H1 (cell line): ENCODE data around the gene ANP32B. TPM values are rescaled to one million over a fixed set of nuclear protein-coding genes. Genes with fewer than 3 reads are reported as not detected.

Experiments used
- CTCF ChIA-PET: fragments of 300-600 bp; sonication (Branson Sonifier 250); formaldehyde crosslinking; loops from one replicate; lab custom pipeline; 2021; ENCODE audit not compliant: partially characterized antibody; lab: Charles Lee
- POLR2A ChIA-PET: fragments of 300-600 bp; sonication (Branson Sonifier 250); formaldehyde crosslinking; loops from one replicate; lab custom pipeline; 2021; ENCODE audit warnings: inconsistent platforms; ENCODE audit not compliant: partially characterized antibody; lab: Charles Lee
- DNase-seq, 2 experiments: peaks; one replicate each; pipeline versions ENCODE4 v3.0.0 to v3.0.0-alpha.2; 2010 to 2022; ENCODE audit warnings: low spot score in 2 of 2, low read depth in 1 of 2, mixed read lengths in 1 of 2
- FAIRE-seq: peaks from 2 replicates; lab custom pipeline; 2011; peaks lifted over from hg19 to GRCh38; lab: Jason Lieb, UNC
- H2AFZ ChIP-seq: 2 replicates; pipeline ENCODE4 v1.8.1; 2012; ENCODE audit warnings: low read length, inconsistent platforms
- H2AK5ac ChIP-seq: 2 replicates; pipeline ENCODE4 v1.6.1; 2013; ENCODE audit warnings: low read depth, low read length
- H2BK120ac ChIP-seq: replicated peaks from 2 replicates; pipeline ENCODE3; 2013; ENCODE audit warnings: low read depth, low read length, inconsistent platforms
- H2BK12ac ChIP-seq: 2 replicates; pipeline ENCODE4 v1.6.1; 2013; ENCODE audit warnings: low read depth, low read length
- H2BK15ac ChIP-seq: 2 replicates; pipeline ENCODE4 v1.6.1; 2013; ENCODE audit warnings: low read length
- H2BK20ac ChIP-seq: 2 replicates; pipeline ENCODE4 v1.6.1; 2013; ENCODE audit warnings: low read length
- H2BK5ac ChIP-seq: 2 replicates; pipeline ENCODE4 v1.6.1; 2013; ENCODE audit warnings: low read depth, low read length
- H3K14ac ChIP-seq: 2 replicates; pipeline ENCODE4 v1.6.1; 2013; ENCODE audit warnings: inconsistent platforms; ENCODE audit not compliant: insufficient read length
- H3K18ac ChIP-seq: 2 replicates; pipeline ENCODE4 v1.6.1; 2013; ENCODE audit warnings: low read length; ENCODE audit errors: extremely low read depth
- H3K23ac ChIP-seq: 2 replicates; pipeline ENCODE4 v1.6.1; 2013; ENCODE audit warnings: inconsistent platforms; ENCODE audit not compliant: insufficient read length
- H3K23me2 ChIP-seq: 2 replicates; pipeline ENCODE4 v1.6.1; 2013; ENCODE audit warnings: low read depth, low read length
- H3K27ac ChIP-seq: 2 replicates; pipeline ENCODE4 v1.6.1; 2011; ENCODE audit warnings: low read depth, low read length, inconsistent platforms
- H3K27me3 ChIP-seq, 4 experiments: replicated peaks in 1 of 4; 1 replicate in 1 of 4; 2 replicates in 3 of 4; pipeline versions ENCODE4 v1.6.1 to v1.8.1; 2011 to 2013; ENCODE audit warnings: low read length in 3 of 4, mild to moderate bottlenecking in 3 of 4, inconsistent platforms in 2 of 4, mixed read lengths in 2 of 4, moderate library complexity in 1 of 4; ENCODE audit not compliant: control insufficient read depth in 3 of 4, insufficient read depth in 3 of 4; ENCODE audit errors: extremely low read depth in 1 of 4
- H3K36me3 ChIP-seq, 4 experiments: 2 replicates each; pipeline versions ENCODE4 v1.6.1 to v1.8.1; 2011 to 2013; ENCODE audit warnings: mild to moderate bottlenecking in 4 of 4, low read length in 3 of 4, moderate library complexity in 2 of 4, control low read depth in 1 of 4, inconsistent platforms in 1 of 4; ENCODE audit not compliant: insufficient read depth in 4 of 4, control insufficient read depth in 2 of 4
- H3K4ac ChIP-seq: replicated peaks from 2 replicates; pipeline ENCODE3; 2013; ENCODE audit warnings: low read length, low read depth, mixed read lengths, inconsistent platforms; ENCODE audit not compliant: insufficient read length
- H3K4me1 ChIP-seq, 4 experiments: replicated peaks in 1 of 4; 1 replicate in 1 of 4; 2 replicates in 3 of 4; pipeline versions ENCODE4 v1.6.1 to v1.8.1; 2011 to 2013; ENCODE audit warnings: low read length in 3 of 4, inconsistent platforms in 2 of 4, mixed read lengths in 1 of 4; ENCODE audit not compliant: insufficient read depth in 4 of 4, control insufficient read depth in 3 of 4
- H3K4me2 ChIP-seq, 2 experiments: 2 replicates each; pipeline versions ENCODE4 v1.6.1 to v1.8.1; 2011 to 2013; ENCODE audit warnings: low read depth in 2 of 2, low read length in 2 of 2, control low read depth in 1 of 2, inconsistent platforms in 1 of 2, mild to moderate bottlenecking in 1 of 2; ENCODE audit not compliant: insufficient read depth in 1 of 2
- H3K4me3 ChIP-seq, 4 experiments: fragments of 200-600, 300-600 bp in 1 of 4; sonication (generic), shearing (Covaris generic), sonication (Bioruptor Twin) in 1 of 4; 2 replicates each; pipeline versions ENCODE4 v1.5.1 to v1.8.1; 2011 to 2016; ENCODE audit warnings: low read length in 4 of 4, low read depth in 3 of 4, control low read depth in 2 of 4, inconsistent platforms in 2 of 4, mild to moderate bottlenecking in 2 of 4, mixed read lengths in 1 of 4, moderate library complexity in 1 of 4; ENCODE audit not compliant: insufficient read depth in 2 of 4; ENCODE audit errors: extremely low read depth in 1 of 4
- H3K56ac ChIP-seq: replicated peaks from 2 replicates; pipeline ENCODE3; 2013; ENCODE audit warnings: low read depth, mild to moderate bottlenecking, mixed read lengths, low read length, inconsistent platforms; ENCODE audit not compliant: insufficient read length
- H3K79me1 ChIP-seq: 2 replicates; pipeline ENCODE4 v1.6.1; 2013; ENCODE audit warnings: low read depth, low read length, control low read depth
- H3K79me2 ChIP-seq, 2 experiments: 2 replicates each; pipeline versions ENCODE4 v1.6.1 to v1.8.1; 2012 to 2013; ENCODE audit warnings: low read length in 2 of 2, mild to moderate bottlenecking in 2 of 2, inconsistent platforms in 1 of 2; ENCODE audit not compliant: insufficient read depth in 2 of 2, control insufficient read depth in 1 of 2
- H3K9ac ChIP-seq, 4 experiments: replicated peaks in 1 of 4; 1 replicate in 1 of 4; 2 replicates in 3 of 4; pipeline versions ENCODE4 v1.6.1 to v1.8.1; 2011 to 2013; ENCODE audit warnings: low read depth in 3 of 4, low read length in 3 of 4, control low read depth in 2 of 4, mild to moderate bottlenecking in 2 of 4, moderate library complexity in 2 of 4, inconsistent platforms in 1 of 4; ENCODE audit errors: extremely low read depth in 1 of 4
- H3K9me3 ChIP-seq, 2 experiments: 2 replicates each; pipeline versions ENCODE4 v1.6.1 to v1.8.1; 2012 to 2013; ENCODE audit warnings: mild to moderate bottlenecking in 2 of 2, moderate library complexity in 2 of 2, control low read depth in 1 of 2, inconsistent platforms in 1 of 2, low read depth in 1 of 2, low read length in 1 of 2, mixed read lengths in 1 of 2; ENCODE audit not compliant: insufficient read depth in 2 of 2
- H4K20me1 ChIP-seq, 2 experiments: replicated peaks in 1 of 2; 2 replicates each; pipeline versions ENCODE3 to v1.8.1; 2011 to 2013; ENCODE audit warnings: inconsistent platforms in 2 of 2, low read length in 2 of 2, mild to moderate bottlenecking in 1 of 2; ENCODE audit not compliant: insufficient read depth in 2 of 2, control insufficient read depth in 1 of 2
- H4K5ac ChIP-seq: 2 replicates; pipeline ENCODE4 v1.6.1; 2013; ENCODE audit warnings: low read length, low read depth, mixed read lengths, inconsistent platforms; ENCODE audit not compliant: insufficient read length
- H4K8ac ChIP-seq: 2 replicates; pipeline ENCODE4 v1.8.0; 2013; ENCODE audit warnings: mild to moderate bottlenecking, moderate library complexity, low read length, inconsistent platforms; ENCODE audit not compliant: insufficient read depth; ENCODE audit errors: extremely low read depth
- H4K91ac ChIP-seq: replicated peaks from 2 replicates; pipeline ENCODE3; 2013; ENCODE audit warnings: low read length, mixed read lengths, inconsistent platforms; ENCODE audit not compliant: insufficient read length
- WGBS, 2 experiments: shearing (Covaris generic) in 1 of 2; methylation state at CpG; one replicate each; pipeline versions ENCODE4 v1.1.6 to v1.1.7; 2013 to 2015; ENCODE audit warnings: low lambda C conversion rate in 2 of 2, mixed read lengths in 2 of 2, inconsistent platforms in 1 of 2, low coverage in 1 of 2, missing lambda C conversion rate in 1 of 2; ENCODE audit not compliant: insufficient replicate concordance in 2 of 2, insufficient coverage in 1 of 2, insufficient read length in 1 of 2; ENCODE audit errors: extremely low coverage in 1 of 2, missing lambda C conversion rate in 1 of 2; 5-methylcytosine and 5-hydroxymethylcytosine counted together
- polyA plus RNA-seq, 7 experiments: library from polyadenylated mRNA; depleted of rRNA in 3 of 7; stranded (reverse) in 5 of 7; unstranded in 2 of 7; fragments of >200 nt in 5 of 7; fragments of 200-250 nt in 2 of 7; gene quantifications; 1 replicate in 5 of 7; 2 replicates in 1 of 7; 4 replicates in 1 of 7; pipeline versions ENCODE4 v1.2.1 to v1.2.3, GENCODE V29; 2011 to 2013; ENCODE audit warnings: missing spikeins in 2 of 7, mixed read lengths in 2 of 7
- total RNA-seq: library from RNA; stranded (reverse); fragmentation: NEBNext Ultra II Directional; extraction: Animal tissue kit (Norgen Biotek cat#: 25700); gene quantifications from 2 replicates; pipeline ENCODE4 v1.2.1, GENCODE V29; 2021

Gene ANP32B
- total and polyA plus RNA-seq, 2 of the 8 experiments (the other 6 are each of a cell fraction or from before 2014, with no cell fraction given), result 7.6 to 88.1 TPM

DNA sequence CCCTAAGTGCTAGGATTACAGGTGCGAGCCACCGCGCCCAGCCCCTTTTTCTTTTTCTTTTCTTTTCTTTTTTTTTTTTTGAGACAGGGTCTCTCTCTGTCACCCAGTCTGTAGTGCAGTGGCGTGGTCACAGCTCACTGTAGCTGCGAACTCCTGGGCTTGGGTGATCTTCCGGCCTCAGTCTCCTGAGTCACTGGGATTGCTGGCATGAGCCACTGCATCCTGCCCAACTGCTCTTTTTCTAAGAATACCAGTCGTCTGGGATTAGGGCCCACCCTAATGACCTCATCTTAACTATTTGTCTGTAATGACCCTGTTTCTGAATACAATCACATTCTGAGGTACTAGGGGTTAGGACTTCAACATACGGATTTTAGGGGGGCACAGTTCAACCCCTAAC, 39.3 kb downstream of the ANP32B start:
- Histone ChIP-seq H2BK12ac (no peak overlapping the region), H2BK20ac (no peak overlapping the region), H3K23ac (no peak overlapping the region), H3K79me2 (no peaks in the 10 kb centered on the region), H3K14ac (no peak overlapping the region), H3K4me3 (no peak overlapping the region), H3K36me3 (0 out of 8 replicates have a peak, but pooled peaks cover 0 to 3% (median 0%) of the 10 kb centered on the region in 4 experiments), H3K9me3 (no peaks in the 10 kb centered on the region), H3K4me1 (no peaks in the 10 kb centered on the region), H3K27ac (no peak overlapping the region), H3K79me1 (no peaks in the 10 kb centered on the region), H4K5ac (no peak overlapping the region), H3K4me2 (no peak overlapping the region), H3K23me2 (no peaks in the 10 kb centered on the region), H4K8ac (no peak overlapping the region), H2BK5ac (no peak overlapping the region), H3K56ac (no peak overlapping the region), H2AFZ (no peak overlapping the region), H3K27me3 (no peaks in the 10 kb centered on the region), H3K9ac (no peak overlapping the region), H3K4ac (no peak overlapping the region), H4K20me1 (peaks cover 0 to 5% of the 10 kb centered on the region in 2 experiments), H2BK120ac (no peak overlapping the region), H4K91ac (no peak overlapping the region), H2BK15ac (no peak overlapping the region), H3K18ac (no peak overlapping the region), H2AK5ac (no peak overlapping the region)
- CTCF ChIA-PET, result interaction anchor here (0.9 kb wide), 1 partner anchor 15 kb away, joined by 3 read pairs; no protein-coding TSS in a partner anchor
- POLR2A ChIA-PET, result no interaction called here
- DNase-seq (no peak), FAIRE-seq (no peak)
- WGBS, 2 experiments, result 86% methylated on average over 4 of the region's 8 CpGs; no CpG with 5 or more reads in 1 of the 2 experiments
